HepG2 (cell line): ENCODE measurements around the gene ELOVL6. TPM values are rescaled to one million over a fixed set of nuclear protein-coding genes. Genes with fewer than 3 reads are reported as not detected.

Experiments used
- AHDC1 ChIP-seq: sonication (generic); formaldehyde crosslinking; IDR thresholded peaks from 2 replicates; pipeline ENCODE4 v1.5.1; 2020; ENCODE audit warnings: mild to moderate bottlenecking, missing genetic modification reagents, borderline replicate concordance
- BCL6 ChIP-seq: IDR thresholded peaks from 2 replicates; pipeline ENCODE4 v1.6.1; 2016; ENCODE audit warnings: missing genetic modification reagents, missing compliant biosample characterization
- EP300 ChIP-seq, 3 experiments: sonication (generic) in 1 of 3; formaldehyde crosslinking in 1 of 3; IDR thresholded peaks; 2 replicates each; pipeline versions ENCODE4 v1.5.1 to v1.6.1; 2011 to 2020; ENCODE audit warnings: low read depth in 2 of 3, low read length in 2 of 3, borderline replicate concordance in 1 of 3, improper control_type of control experiment in 1 of 3, mild to moderate bottlenecking in 1 of 3, missing genetic modification reagents in 1 of 3, moderate library complexity in 1 of 3
- HOXA3 ChIP-seq: sonication (generic); formaldehyde crosslinking; IDR thresholded peaks from 2 replicates; pipeline ENCODE4 v1.5.0; 2020; ENCODE audit warnings: missing genetic modification reagents
- KDM2A ChIP-seq: sonication (generic); formaldehyde crosslinking; IDR thresholded peaks from 2 replicates; pipeline ENCODE4 v1.4.0; 2020; ENCODE audit warnings: low read depth, missing genetic modification reagents, borderline replicate concordance
- MAF1 ChIP-seq: sonication (generic); formaldehyde crosslinking; IDR thresholded peaks from 2 replicates; pipeline ENCODE4 v1.5.0; 2020; ENCODE audit warnings: missing genetic modification reagents, borderline replicate concordance
- MLX ChIP-seq: IDR thresholded peaks from 2 replicates; pipeline ENCODE4 v1.6.1; 2016
- NR2F2 ChIP-seq: IDR thresholded peaks from 2 replicates; pipeline ENCODE4 v1.6.1; 2012; ENCODE audit warnings: low read depth, inconsistent platforms, borderline replicate concordance
- RXRB ChIP-seq: IDR thresholded peaks from 2 replicates; pipeline ENCODE4 v1.6.1; 2016; ENCODE audit warnings: borderline replicate concordance, missing genetic modification reagents, missing compliant biosample characterization
- SMAD3 ChIP-seq: sonication (generic); formaldehyde crosslinking; IDR thresholded peaks from 2 replicates; pipeline ENCODE4 v1.4.0; 2020; ENCODE audit warnings: missing genetic modification reagents
- STAT6 ChIP-seq: sonication (generic); formaldehyde crosslinking; IDR thresholded peaks from 2 replicates; pipeline ENCODE4 v1.4.0; 2020; ENCODE audit warnings: missing genetic modification reagents, mild to moderate bottlenecking, borderline replicate concordance
- ZBTB20 ChIP-seq: sonication (generic); formaldehyde crosslinking; IDR thresholded peaks from 2 replicates; pipeline ENCODE4 v1.8.1; 2023; ENCODE audit warnings: missing genetic modification reagents, low read depth, mild to moderate bottlenecking, borderline replicate concordance
- ZBTB49 ChIP-seq: sonication (generic); formaldehyde crosslinking; IDR thresholded peaks from 2 replicates; pipeline ENCODE4 v1.4.0; 2020; ENCODE audit warnings: missing genetic modification reagents, borderline replicate concordance
- ZMYM2 ChIP-seq: sonication (generic); formaldehyde crosslinking; IDR thresholded peaks from 2 replicates; pipeline ENCODE4 v1.8.0; 2022; ENCODE audit warnings: mild to moderate bottlenecking, missing genetic modification reagents
- ZMYM4 ChIP-seq: sonication (generic); formaldehyde crosslinking; IDR thresholded peaks from 2 replicates; pipeline ENCODE4 v1.8.1; 2023; ENCODE audit warnings: mild to moderate bottlenecking, missing genetic modification reagents
- ZNF33A ChIP-seq: sonication (generic); formaldehyde crosslinking; IDR thresholded peaks from 2 replicates; pipeline ENCODE4 v1.5.1; 2020; ENCODE audit warnings: missing genetic modification reagents, mild to moderate bottlenecking, moderate library complexity, borderline replicate concordance
- ZNF460 ChIP-seq: sonication (generic); formaldehyde crosslinking; IDR thresholded peaks from 2 replicates; pipeline ENCODE4 v1.5.1; 2020; ENCODE audit warnings: missing genetic modification reagents, mild to moderate bottlenecking, borderline replicate concordance
- ZNF615 ChIP-seq: sonication (generic); formaldehyde crosslinking; IDR thresholded peaks from 2 replicates; pipeline ENCODE4 v1.5.0; 2020; ENCODE audit warnings: mild to moderate bottlenecking, missing genetic modification reagents, borderline replicate concordance
- polyA plus RNA-seq, 8 experiments: library from polyadenylated mRNA; depleted of rRNA in 3 of 8; stranded (reverse) in 7 of 8; unstranded in 1 of 8; fragments of >200 nt; fragmentation: Illumina TruSeq in 4 of 8; extraction: Trizol in 4 of 8; gene quantifications; 2 replicates each; pipeline versions ENCODE4 v1.2.1 to v1.2.3, GENCODE V29; 2011 to 2016; ENCODE audit warnings: low read depth in 4 of 8, missing spikeins in 1 of 8, mixed read lengths in 1 of 8; ENCODE audit not compliant: insufficient read depth in 1 of 8
- total RNA-seq, 5 experiments: library from RNA; depleted of rRNA; stranded (reverse); fragments of >200 nt; fragmentation: Illumina TruSeq; extraction: Trizol; gene quantifications; 2 replicates each; pipeline ENCODE4 v1.2.3, GENCODE V29; 2016; ENCODE audit warnings: low read depth in 1 of 5

Gene ELOVL6
- total and polyA plus RNA-seq, 2 of the 13 experiments (the other 11 are each of a cell fraction or from before 2014, with no cell fraction given): 14.1 to 23.2 TPM

- TF ChIP-seq ZBTB49 (CRISPR knock-in tag) (no peak), RXRB (peak; percentile 38; the same call in 1 of the 2 replicates), AHDC1 (CRISPR knock-in tag) (peak; percentile 58; the same call in 1 of the 2 replicates), HOXA3 (CRISPR knock-in tag) (0 out of 2 replicates have a peak, but pooled peaks have one; percentile 23), ZMYM2 (no peak), KDM2A (CRISPR knock-in tag) (no peak), STAT6 (CRISPR knock-in tag) (no peak), ZNF615 (CRISPR knock-in tag) (no peak), ZMYM4 (CRISPR knock-in tag) (peak; percentile 67), BCL6 (CRISPR knock-in tag) (peak; percentile 28; the same call in 1 of the 2 replicates), MAF1 (no peak), ZNF460 (no peak), ZBTB20 (CRISPR knock-in tag) (no peak), EP300 (IDR thresholded peaks at IDR 0.05; ENCODE audit: low read depth in 2 of 2, low read length in 2 of 2) (peak in 1 of 2 experiments; percentile 49; a peak in 2 of 4 replicates), EP300 (CRISPR knock-in tag; IDR thresholded peaks at IDR 0.05; ENCODE audit: borderline replicate concordance) (no peak), SMAD3 (CRISPR knock-in tag) (no peak), NR2F2 (no peak), MLX (CRISPR knock-in tag) (no peak), ZNF33A (CRISPR knock-in tag) (no peak)
Observed at GRCh38 chr4:110064295-110064694, 134.1 kb downstream of the ELOVL6 start (continued).
